Activated CD8-positive, alpha-beta memory T cell treated with anti-CD3 and anti-CD28 coated beads for 36 hours (primary cell): ENCODE measurements around the gene PDHB. TPM values are rescaled to one million over a fixed set of nuclear protein-coding genes. Genes with fewer than 3 reads are reported as not detected.

Experiments used
- CTCF ChIA-PET: fragments of 350-600 bp; sonication (Branson Sonifier 250); formaldehyde crosslinking; loops from one replicate; lab custom pipeline; 2021; ENCODE audit warnings: antibody characterized with exemption; lab: Charles Lee
- POLR2A ChIA-PET: fragments of 350-600 bp; sonication (Branson Sonifier 250); formaldehyde crosslinking; loops from one replicate; lab custom pipeline; 2021; ENCODE audit warnings: antibody characterized with exemption; lab: Charles Lee
- total RNA-seq, 2 experiments: library from RNA; stranded (reverse); gene quantifications; one replicate each; pipeline ENCODE4 v1.2.3, GENCODE V29; 2021

The PDHB gene
- total RNA-seq, 2 experiments from 2014 or later, result 58.8 to 62.1 TPM

- CTCF ChIA-PET, result interaction anchor here (1.0 to 2.4 kb wide), 2 partner anchors 55 to 108 kb away, joined by 3 to 17 read pairs; partner anchors contain the start of genes HTD2 and RPP14
- POLR2A ChIA-PET, result no interaction called here
Observed at GRCh38 chr3:58414538-58415197, 19.0 kb downstream of the PDHB start.

GRCh38 chr3:58411851-58412830 lies 21.5 kb downstream of the PDHB start:
- ChIA-PET CTCF (interaction anchor here (0.7 to 1.2 kb wide), 2 partner anchors 104 to 224 kb away, joined by 3 read pairs; no protein-coding TSS in a partner anchor), POLR2A (no interaction called here)

- POLR2A ChIA-PET, result no interaction called here
- CTCF ChIA-PET, result interaction anchor here (0.6 to 1.4 kb wide), 2 partner anchors 19 to 42 kb away, joined by 3 to 6 read pairs; no protein-coding TSS in a partner anchor
Observed at GRCh38 chr3:58411036-58411435, 22.6 kb downstream of the PDHB start.

- POLR2A ChIA-PET, result no interaction called here
- CTCF ChIA-PET, result interaction anchor here (0.7 to 1.4 kb wide), 2 partner anchors 20 to 123 kb away, joined by 3 read pairs; no protein-coding TSS in a partner anchor
Observed at GRCh38 chr3:58409663-58410062, 24.0 kb downstream of the PDHB start.

- CTCF ChIA-PET, result no interaction called here
- POLR2A ChIA-PET, result no interaction called here
Observed at GRCh38 chr3:58408906-58409305, 24.7 kb downstream of the PDHB start.

GRCh38 chr3:58404396-58404795 lies 29.2 kb downstream of the PDHB start:
- CTCF ChIA-PET, result no interaction called here
- POLR2A ChIA-PET, result no interaction called here

GRCh38 chr3:58403513-58404109 lies 30.0 kb downstream of the PDHB start:
- ChIA-PET CTCF (interaction anchor here (0.7 kb wide), 1 partner anchor 347 kb away, joined by 3 read pairs; no protein-coding TSS in a partner anchor), POLR2A (no interaction called here)

GRCh38 chr3:58398669-58399333 lies 34.8 kb downstream of the PDHB start:
- ChIA-PET CTCF (no interaction called here), POLR2A (no interaction called here)

GRCh38 chr3:58394339-58394738 lies 39.3 kb downstream of the PDHB start:
- ChIA-PET CTCF (no interaction called here), POLR2A (no interaction called here)

GRCh38 chr3:58392181-58392580 lies 41.5 kb downstream of the PDHB start:
- ChIA-PET CTCF (no interaction called here), POLR2A (interaction anchor here (0.6 kb wide), 1 partner anchor 59 kb away, joined by 3 read pairs; the partner anchor contains the start of gene PXK)

- CTCF ChIA-PET, result no interaction called here
- POLR2A ChIA-PET, result interaction anchor here (0.6 kb wide), 1 partner anchor 58 kb away, joined by 3 read pairs; the partner anchor contains the start of gene PXK
Observed at GRCh38 chr3:58391156-58391865, 42.3 kb downstream of the PDHB start.

GRCh38 chr3:58388550-58389091 lies 45.0 kb downstream of the PDHB start:
- POLR2A ChIA-PET, result interaction anchor here (0.7 kb wide), 1 partner anchor 28 kb away, joined by 3 read pairs; no protein-coding TSS in a partner anchor
- CTCF ChIA-PET, result interaction anchor here (0.6 kb wide), 1 partner anchor 265 kb away, joined by 3 read pairs; no protein-coding TSS in a partner anchor

- ChIA-PET POLR2A (no interaction called here), CTCF (no interaction called here)
Observed at GRCh38 chr3:58387650-58388546, 45.7 kb downstream of the PDHB start.

GRCh38 chr3:58386626-58387365 lies 46.8 kb downstream of the PDHB start:
- ChIA-PET CTCF (no interaction called here), POLR2A (no interaction called here)

- ChIA-PET CTCF (no interaction called here), POLR2A (no interaction called here)
Observed at GRCh38 chr3:58384381-58385090, 49.1 kb downstream of the PDHB start.

- CTCF ChIA-PET, result no interaction called here
- POLR2A ChIA-PET, result no interaction called here
Observed at GRCh38 chr3:58383904-58384303, 49.7 kb downstream of the PDHB start.
